K562 (cell line): ENCODE data around the gene ZSCAN12. TPM values are rescaled to one million over a fixed set of nuclear protein-coding genes. Genes with fewer than 3 reads are reported as not detected.
A peak's percentile ranks its signal among the peaks of the same experiment; 100 is the strongest.

ENCODE experiments used
- ATAC-seq: fragments of 200-7000 bp; cut with Tn5 transposase; 3 replicates; pipeline ENCODE4 v1.9.1; 2020; ENCODE audit warnings: moderate library complexity
- BruUV-seq: library from RNA; stranded (reverse); fragments of 400-500 nt; replicated peaks from 2 replicates; lab custom pipeline; 2021; lab: Mats Ljungman, UMichigan
- CTCF ChIA-PET: fragments of 300-600 bp; formaldehyde crosslinking; extraction: SDS; loops from one replicate; lab custom pipeline; 2021; ENCODE audit warnings: low intra/inter-chr PET ratio; lab: Yijun Ruan, JAX
- POLR2A ChIA-PET: fragments of 300-600, 350-650 bp; sonication (Branson Sonifier 250); formaldehyde crosslinking; extraction: SDS; loops from one replicate; lab custom pipeline; 2021; ENCODE audit warnings: antibody characterized with exemption, inconsistent platforms; lab: Yijun Ruan, JAX
- DNase-seq, 4 experiments: peaks; one replicate each; pipeline versions ENCODE4 v3.0.0 to v3.0.0-alpha.2; 2011 to 2018; ENCODE audit warnings: low spot score in 3 of 4, mixed read lengths in 3 of 4; ENCODE audit errors: extremely low read depth in 1 of 4
- FAIRE-seq: peaks from 2 replicates; lab custom pipeline; 2011; peaks lifted over from hg19 to GRCh38; lab: Jason Lieb, UNC
- H2AFZ ChIP-seq: 2 replicates; pipeline ENCODE4 v1.6.0; 2011; ENCODE audit warnings: low read depth, low read length, control low read depth, inconsistent platforms
- H3K27ac ChIP-seq: fragments of 200-600 bp; 3 replicates; pipeline ENCODE4 v1.8.0; 2011; ENCODE audit warnings: low read depth, mild to moderate bottlenecking, control low read depth, inconsistent platforms, low read length, moderate library complexity, mixed read lengths; ENCODE audit errors: extremely low read depth
- H3K27me3 ChIP-seq, 2 experiments: fragments of 300-600 bp in 1 of 2; 2 replicates in 1 of 2; 3 replicates in 1 of 2; pipeline versions ENCODE4 v1.6.0 to v1.8.0; 2011; ENCODE audit warnings: inconsistent platforms in 2 of 2, low read length in 2 of 2, mild to moderate bottlenecking in 1 of 2, mixed read lengths in 1 of 2, moderate library complexity in 1 of 2; ENCODE audit not compliant: control insufficient read depth in 2 of 2, insufficient read depth in 2 of 2
- H3K36me3 ChIP-seq: fragments of 300-600 bp; 3 replicates; pipeline ENCODE4 v1.8.0; 2011; ENCODE audit warnings: mild to moderate bottlenecking, low read length, inconsistent platforms; ENCODE audit not compliant: control insufficient read depth, insufficient read depth
- H3K4me1 ChIP-seq, 2 experiments: fragments of 200-600 bp in 1 of 2; replicated peaks in 1 of 2; 2 replicates in 1 of 2; 3 replicates in 1 of 2; pipeline versions ENCODE4 v1.5.1 to v1.8.0; 2011; ENCODE audit warnings: inconsistent platforms in 2 of 2, low read length in 2 of 2, mild to moderate bottlenecking in 1 of 2, mixed read lengths in 1 of 2, moderate library complexity in 1 of 2; ENCODE audit not compliant: control insufficient read depth in 2 of 2, insufficient read depth in 2 of 2
- H3K4me2 ChIP-seq: 2 replicates; pipeline ENCODE4 v1.6.1; 2011; ENCODE audit warnings: low read length, control low read depth, inconsistent platforms, mixed read lengths; ENCODE audit not compliant: insufficient read depth
- H3K4me3 ChIP-seq: fragments of 200-600 bp; sonication (generic), shearing (Covaris generic); 2 replicates; pipeline ENCODE4 v1.5.1; 2016; ENCODE audit warnings: control low read depth, inconsistent platforms
- H3K79me2 ChIP-seq: fragments of 200-600 bp; 3 replicates; pipeline ENCODE4 v1.8.0; 2011; ENCODE audit warnings: low read length, inconsistent platforms; ENCODE audit not compliant: control insufficient read depth, insufficient read depth
- H3K9ac ChIP-seq, 2 experiments: 2 replicates each; pipeline versions ENCODE4 v1.6.0 to v1.6.1; 2011; ENCODE audit warnings: low read depth in 2 of 2, low read length in 2 of 2, control low read depth in 1 of 2, inconsistent platforms in 1 of 2, mild to moderate bottlenecking in 1 of 2, mixed read lengths in 1 of 2; ENCODE audit not compliant: insufficient read depth in 1 of 2
- H3K9me1 ChIP-seq: one replicate; pipeline ENCODE4 v1.6.0; 2011; ENCODE audit warnings: inconsistent platforms, mild to moderate bottlenecking, low read length, moderate library complexity; ENCODE audit not compliant: control insufficient read depth, insufficient read depth
- H3K9me3 ChIP-seq: replicated peaks from 2 replicates; pipeline ENCODE4 v1.5.1; 2011; ENCODE audit warnings: low read depth, low read length, inconsistent platforms; ENCODE audit not compliant: control insufficient read depth, insufficient read depth
- H4K20me1 ChIP-seq: replicated peaks from 2 replicates; pipeline ENCODE4 v1.6.1; 2011; ENCODE audit warnings: low read length, inconsistent platforms, mixed read lengths; ENCODE audit not compliant: control insufficient read depth, insufficient read depth
- CTBP1 ChIP-seq: fragments of 450-650 bp; IDR thresholded peaks from 2 replicates; pipeline ENCODE4 v1.6.1; 2016; ENCODE audit warnings: borderline replicate concordance
- KAT2B ChIP-seq: IDR thresholded peaks from one replicate; pipeline ENCODE4 v1.6.1; 2012; ENCODE audit warnings: low read depth, mild to moderate bottlenecking, control low read depth, inconsistent platforms, low read length, moderate library complexity
- MCM3 ChIP-seq: fragments of 450-650 bp; IDR thresholded peaks from 2 replicates; pipeline ENCODE4 v1.6.1; 2016
- MEIS2 ChIP-seq: fragments of 450-650 bp; IDR thresholded peaks from 2 replicates; pipeline ENCODE4 v1.6.1; 2014; ENCODE audit warnings: mild to moderate bottlenecking; ENCODE audit not compliant: partially characterized antibody
- NCOA2 ChIP-seq, 2 experiments: fragments of 450-650 bp; IDR thresholded peaks; 2 replicates each; pipeline ENCODE4 v1.6.1; 2018; ENCODE audit warnings: mild to moderate bottlenecking in 2 of 2, moderate library complexity in 1 of 2; ENCODE audit not compliant: partially characterized antibody in 2 of 2
- NFIC ChIP-seq: fragments of 450-650 bp; IDR thresholded peaks from 2 replicates; pipeline ENCODE4 v1.6.1; 2017; ENCODE audit warnings: mild to moderate bottlenecking, inconsistent platforms
- PKNOX1 ChIP-seq: fragments of 450-650 bp; IDR thresholded peaks from 2 replicates; pipeline ENCODE4 v1.6.1; 2016
- RAD21 ChIP-seq, 2 experiments: fragments of 250-450 bp in 1 of 2; fragments of 450-650 bp in 1 of 2; sonication (Bioruptor Pico) in 1 of 2; formaldehyde crosslinking in 1 of 2; IDR thresholded peaks in 1 of 2; conservative IDR thresholded peaks in 1 of 2; 2 replicates each; pipeline versions ENCODE4 v1.4.0 to v1.8.0; 2020 to 2022; ENCODE audit warnings: mild to moderate bottlenecking in 2 of 2, moderate library complexity in 1 of 2
- RCOR1 ChIP-seq, 2 experiments: IDR thresholded peaks; 2 replicates each; pipeline ENCODE4 v1.6.1; 2012; ENCODE audit warnings: low read depth in 2 of 2, low read length in 2 of 2, borderline replicate concordance in 1 of 2, improper control_type of control experiment in 1 of 2
- RFX7 ChIP-seq: fragments of 250-450 bp; sonication (Bioruptor Pico); IDR thresholded peaks from 2 replicates; pipeline ENCODE4 v1.5.1; 2021; ENCODE audit warnings: mild to moderate bottlenecking
- TCF7L2 ChIP-seq: fragments of 150-350 bp; IDR thresholded peaks from 2 replicates; pipeline ENCODE4 v1.6.1; 2016; ENCODE audit warnings: low read depth, mild to moderate bottlenecking, low read length, moderate library complexity
- ZNF668 ChIP-seq: fragments of 250-450 bp; sonication (Bioruptor Pico); IDR thresholded peaks from 2 replicates; pipeline ENCODE4 v1.8.0; 2022; ENCODE audit warnings: mild to moderate bottlenecking, inconsistent platforms
- ZNF764 ChIP-seq: fragments of 250-450 bp; sonication (Bioruptor Pico); IDR thresholded peaks from 2 replicates; pipeline ENCODE4 v1.4.0; 2020; ENCODE audit warnings: low read depth, mild to moderate bottlenecking, moderate library complexity
- ZNF79 ChIP-seq: fragments of 250-450 bp; sonication (Bioruptor Pico); IDR thresholded peaks from 2 replicates; pipeline ENCODE4 v1.4.0; 2020; ENCODE audit warnings: low read depth, mild to moderate bottlenecking, moderate library complexity
- WGBS: fragments of 100-300 bp; shearing (Covaris generic); methylation state at CpG from one replicate; pipeline ENCODE4 v1.1.6; 2016; ENCODE audit warnings: low coverage, mixed read lengths; ENCODE audit not compliant: insufficient coverage; ENCODE audit errors: missing lambda C conversion rate; 5-methylcytosine and 5-hydroxymethylcytosine counted together
- in situ Hi-C: fragments of 300-500 bp; cut with MboI; formaldehyde crosslinking; loops from 4 replicates; pipeline ENCODE4 v1.15.0; 2018; ENCODE audit warnings: inconsistent platforms, mixed read lengths
- intact Hi-C: fragments of 100-400 bp; cut with micrococcal nuclease; formaldehyde crosslinking; loops from 2 replicates; pipeline ENCODE4 v1.14.2; 2022
- polyA plus RNA-seq, 8 experiments: library from polyadenylated mRNA; depleted of rRNA in 4 of 8; stranded (reverse) in 5 of 8; unstranded in 3 of 8; fragments of >200 nt; fragmentation: Nextera tagmentation in 2 of 8; fragmentation: Illumina TruSeq in 1 of 8; extraction: Ambion mirVana in 2 of 8; extraction: Trizol in 1 of 8; gene quantifications; 2 replicates each; pipeline versions ENCODE4 v1.2.1 to v1.2.3, GENCODE V29; 2011 to 2014; ENCODE audit warnings: inconsistent platforms in 1 of 8, missing spikeins in 1 of 8
- total RNA-seq, 7 experiments: library from RNA; depleted of rRNA in 6 of 7; stranded (reverse); fragments of >200 nt in 6 of 7; fragmentation: Illumina TruSeq in 2 of 7; extraction: Trizol in 2 of 7; gene quantifications; 2 replicates each; pipeline versions ENCODE4 v1.2.1 to v1.2.3, GENCODE V29; 2011 to 2021; ENCODE audit warnings: low replicate concordance in 1 of 7
- TF ChIP-seq, protein P1 (sequence below): fragments of 450-650 bp; IDR thresholded peaks from 2 replicates; pipeline ENCODE4 v1.6.1; 2016; ENCODE audit warnings: mild to moderate bottlenecking
- TF ChIP-seq, protein P2 (sequence below): IDR thresholded peaks from 2 replicates; pipeline ENCODE4 v1.6.1; 2011; ENCODE audit warnings: borderline replicate concordance, low read depth, mild to moderate bottlenecking, moderate library complexity, low read length; ENCODE audit not compliant: insufficient read depth, poor library complexity, severe bottlenecking

The ZSCAN12 gene
- total and polyA plus RNA-seq, 9 of the 15 experiments (the other 6 are each of a cell fraction or from before 2014, with no cell fraction given): 2.5 to 19.6 (median 12.5) TPM

DNA sequence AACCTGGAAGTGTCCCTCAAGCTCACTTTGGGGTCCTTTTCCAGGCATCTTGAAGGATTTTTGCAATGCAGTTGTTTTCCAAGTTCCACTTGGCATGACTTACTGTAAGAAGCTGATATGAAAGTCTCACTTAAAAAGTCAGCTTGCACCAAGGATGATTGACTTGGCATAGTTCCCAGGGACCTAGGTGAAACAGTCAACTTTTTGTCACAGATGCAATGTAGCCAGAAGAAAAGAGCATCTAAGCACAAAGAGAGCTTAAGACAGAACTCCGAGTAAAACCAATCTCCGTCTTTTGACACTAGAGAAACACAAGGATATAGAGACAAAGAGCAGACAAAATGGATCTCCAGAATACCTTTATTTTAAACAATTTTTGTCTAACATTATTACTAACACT is 2.6 kb upstream of the ZSCAN12 start:
- no peak for ATAC-seq
- 40% methylated on average over 2 of the region's 2 CpGs for WGBS
- TF ChIP-seq PKNOX1 (peak; percentile 73), CTBP1 (0 out of 2 replicates have a peak, but pooled peaks have one; percentile 35), MCM3 (no peak), ZNF668 (CRISPR knock-in tag) (no peak), RCOR1 (IDR thresholded peaks at IDR 0.05; ENCODE audit: borderline replicate concordance in 1 of 2, low read depth in 2 of 2, low read length in 2 of 2) (0 out of 4 replicates have a peak, but pooled peaks of 1 of the 2 experiments have one; percentile 4), MEIS2 (peak; percentile 21), ZNF79 (CRISPR knock-in tag) (peak; percentile 74), NFIC (peak; percentile 97), RAD21 (CRISPR knock-in tag; conservative IDR thresholded peaks at IDR 0.05 in 1 of 2, IDR thresholded peaks at IDR 0.05 in 1 of 2) (0 out of 4 replicates have a peak, but pooled peaks of 1 of the 2 experiments have one; percentile 5), NCOA2 (IDR thresholded peaks at IDR 0.05; ENCODE audit: partially characterized antibody in 2 of 2) (peak in 1 of 2 experiments; percentile 92), TCF7L2 (no peak), ZNF764 (no peak), KAT2B (no peak), RFX7 (CRISPR knock-in tag) (no peak)
- TF ChIP-seq, protein P1, sequence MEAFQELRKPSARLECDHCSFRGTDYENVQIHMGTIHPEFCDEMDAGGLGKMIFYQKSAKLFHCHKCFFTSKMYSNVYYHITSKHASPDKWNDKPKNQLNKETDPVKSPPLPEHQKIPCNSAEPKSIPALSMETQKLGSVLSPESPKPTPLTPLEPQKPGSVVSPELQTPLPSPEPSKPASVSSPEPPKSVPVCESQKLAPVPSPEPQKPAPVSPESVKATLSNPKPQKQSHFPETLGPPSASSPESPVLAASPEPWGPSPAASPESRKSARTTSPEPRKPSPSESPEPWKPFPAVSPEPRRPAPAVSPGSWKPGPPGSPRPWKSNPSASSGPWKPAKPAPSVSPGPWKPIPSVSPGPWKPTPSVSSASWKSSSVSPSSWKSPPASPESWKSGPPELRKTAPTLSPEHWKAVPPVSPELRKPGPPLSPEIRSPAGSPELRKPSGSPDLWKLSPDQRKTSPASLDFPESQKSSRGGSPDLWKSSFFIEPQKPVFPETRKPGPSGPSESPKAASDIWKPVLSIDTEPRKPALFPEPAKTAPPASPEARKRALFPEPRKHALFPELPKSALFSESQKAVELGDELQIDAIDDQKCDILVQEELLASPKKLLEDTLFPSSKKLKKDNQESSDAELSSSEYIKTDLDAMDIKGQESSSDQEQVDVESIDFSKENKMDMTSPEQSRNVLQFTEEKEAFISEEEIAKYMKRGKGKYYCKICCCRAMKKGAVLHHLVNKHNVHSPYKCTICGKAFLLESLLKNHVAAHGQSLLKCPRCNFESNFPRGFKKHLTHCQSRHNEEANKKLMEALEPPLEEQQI: 0 out of 2 replicates have a peak, but pooled peaks have one; percentile 33
- TF ChIP-seq, protein P2, sequence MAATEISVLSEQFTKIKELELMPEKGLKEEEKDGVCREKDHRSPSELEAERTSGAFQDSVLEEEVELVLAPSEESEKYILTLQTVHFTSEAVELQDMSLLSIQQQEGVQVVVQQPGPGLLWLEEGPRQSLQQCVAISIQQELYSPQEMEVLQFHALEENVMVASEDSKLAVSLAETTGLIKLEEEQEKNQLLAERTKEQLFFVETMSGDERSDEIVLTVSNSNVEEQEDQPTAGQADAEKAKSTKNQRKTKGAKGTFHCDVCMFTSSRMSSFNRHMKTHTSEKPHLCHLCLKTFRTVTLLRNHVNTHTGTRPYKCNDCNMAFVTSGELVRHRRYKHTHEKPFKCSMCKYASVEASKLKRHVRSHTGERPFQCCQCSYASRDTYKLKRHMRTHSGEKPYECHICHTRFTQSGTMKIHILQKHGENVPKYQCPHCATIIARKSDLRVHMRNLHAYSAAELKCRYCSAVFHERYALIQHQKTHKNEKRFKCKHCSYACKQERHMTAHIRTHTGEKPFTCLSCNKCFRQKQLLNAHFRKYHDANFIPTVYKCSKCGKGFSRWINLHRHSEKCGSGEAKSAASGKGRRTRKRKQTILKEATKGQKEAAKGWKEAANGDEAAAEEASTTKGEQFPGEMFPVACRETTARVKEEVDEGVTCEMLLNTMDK: no peak

More for the DNA sequence above, 2.6 kb upstream of the ZSCAN12 start:
- DNase-seq (peak in 1 of 4 experiments; percentile 74), FAIRE-seq (peak; percentile 49)
- Histone ChIP-seq H2AFZ (peak overlapping the region; percentile 56), H3K9ac (peak overlapping the region in 1 of 2 experiments; percentile 40; a peak in 1 of 4 replicates), H3K4me1 (peaks cover 17 to 32% of the 10 kb centered on the region in 2 experiments), H3K4me3 (no peak overlapping the region), H3K27me3 (no peaks in the 10 kb centered on the region), H3K27ac (no peak overlapping the region), H4K20me1 (no peaks in the 10 kb centered on the region), H3K4me2 (no peak overlapping the region), H3K9me3 (no peaks in the 10 kb centered on the region), H3K36me3 (peaks cover 11% of the 10 kb centered on the region; the same call in 2 of the 3 replicates), H3K79me2 (peaks cover 30% of the 10 kb centered on the region), H3K9me1 (no peaks in the 10 kb centered on the region)
- intact Hi-C loops: no loop called here
- ChIA-PET CTCF (interaction anchor here (0.7 kb wide), 1 partner anchor 271 kb away, joined by 6 read pairs; no protein-coding TSS in a partner anchor), POLR2A (interaction anchor here (0.6 to 1.5 kb wide), 9 partner anchors 9 to 266 kb away, joined by 3 to 5 read pairs (median 3); partner anchors contain the start of gene ZSCAN31)
- in situ Hi-C loops: no loop called here
- no TSS peak for BruUV-seq
